GF-D8 (cell line): ENCODE data around the gene ADK.

Experiments used
- DNase-seq: peaks from one replicate; lab custom pipeline; 2025; lab: John Stamatoyannopoulos, UW

ADK gene

DNA sequence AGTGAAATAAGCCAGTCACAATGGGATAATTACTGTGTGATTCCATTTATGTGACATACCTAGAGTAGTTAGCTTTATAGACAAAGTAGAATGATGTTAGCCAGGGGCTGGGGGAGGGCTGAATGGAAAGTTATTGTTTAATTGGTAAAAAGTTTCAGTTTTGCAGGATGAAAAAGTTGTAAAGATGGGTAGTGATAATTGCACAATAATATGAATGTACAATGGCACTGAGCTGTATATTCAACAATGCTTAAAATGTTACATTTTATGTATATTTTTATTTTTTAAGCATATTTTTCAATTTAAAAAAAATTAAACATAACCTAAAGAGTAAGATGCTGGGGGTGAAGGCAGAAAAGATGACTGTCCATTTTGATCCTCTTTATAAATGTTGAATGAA, 459.3 kb downstream of the ADK start:
- DNase-seq = no peak

DNA sequence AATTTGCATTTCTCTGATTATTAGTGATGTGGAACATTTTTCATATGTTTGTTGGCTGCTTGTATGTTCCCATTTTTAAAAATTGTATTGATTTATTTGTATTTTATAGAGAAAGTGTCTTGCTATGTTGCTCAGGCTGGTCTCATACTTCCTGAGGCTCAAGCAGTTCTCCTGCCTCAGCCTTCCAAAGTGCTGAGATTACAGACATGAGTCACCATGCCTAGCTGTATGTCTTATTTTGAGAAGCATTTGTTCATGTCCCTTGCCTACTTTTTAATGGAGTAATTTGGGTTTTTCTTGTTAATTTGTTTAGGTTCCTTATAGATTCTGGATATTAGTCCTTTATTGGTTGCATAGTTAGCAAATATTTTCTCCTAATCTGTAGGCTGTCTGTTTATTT, 461.2 kb downstream of the ADK start:
- DNase-seq = no peak

DNA sequence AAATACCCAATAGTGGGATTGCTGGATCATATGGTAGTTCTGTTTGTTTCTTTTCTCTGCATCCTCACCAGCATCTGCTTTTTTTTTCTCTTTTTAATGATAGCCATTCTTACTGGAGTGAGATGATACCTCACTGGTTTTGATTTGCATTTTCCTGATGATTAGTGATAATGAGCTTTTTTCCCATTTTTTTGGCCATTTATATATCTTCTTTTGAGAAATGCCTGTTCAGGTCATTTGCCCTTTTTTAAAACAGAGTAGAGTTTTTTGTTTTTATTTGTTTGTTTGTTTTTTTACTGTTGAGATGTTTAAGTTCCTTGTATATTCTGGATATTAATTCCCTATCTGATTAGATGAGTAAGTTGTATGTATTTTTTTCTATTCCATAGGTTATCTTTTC, 469.6 kb downstream of the ADK start:
- no peak for DNase-seq

DNA sequence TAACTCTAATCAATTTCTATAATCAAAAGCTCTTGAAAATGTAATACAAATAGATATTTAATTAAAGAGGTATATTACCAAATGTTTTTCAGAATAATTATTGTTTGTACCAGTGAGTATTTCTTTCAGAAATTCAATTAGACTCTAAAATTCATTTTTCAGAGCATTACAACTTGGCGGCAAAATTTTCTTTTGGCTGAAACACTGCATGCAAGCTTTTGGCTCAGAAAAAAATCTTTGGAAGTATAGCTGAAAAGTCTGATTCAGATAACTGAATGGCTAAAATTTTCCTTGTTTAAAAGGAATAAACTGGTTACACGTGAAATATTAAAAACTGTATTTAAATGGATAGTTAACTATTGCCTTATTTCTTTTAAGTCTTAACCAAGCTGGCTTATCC, 472.8 kb downstream of the ADK start:
- DNase-seq = no peak

DNA sequence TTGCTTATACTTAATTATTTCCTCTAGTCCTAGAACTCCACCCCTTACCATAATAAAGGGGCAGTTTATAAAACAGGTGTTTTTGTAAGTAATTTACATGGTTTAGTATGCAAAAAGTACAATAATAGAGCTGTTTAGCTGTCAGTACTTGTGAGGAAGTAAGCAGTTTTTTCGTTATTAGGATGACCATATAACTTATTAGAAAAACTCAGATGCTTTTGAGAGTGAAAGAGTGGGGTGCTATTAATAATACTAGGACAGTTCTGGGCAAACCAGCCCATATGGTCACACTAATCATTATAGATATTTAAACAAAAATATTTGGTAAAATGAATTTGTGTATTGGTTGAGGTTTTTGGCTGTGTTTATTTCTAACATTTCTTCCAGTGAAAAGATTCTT, 473.5 kb downstream of the ADK start:
- no peak for DNase-seq

DNA sequence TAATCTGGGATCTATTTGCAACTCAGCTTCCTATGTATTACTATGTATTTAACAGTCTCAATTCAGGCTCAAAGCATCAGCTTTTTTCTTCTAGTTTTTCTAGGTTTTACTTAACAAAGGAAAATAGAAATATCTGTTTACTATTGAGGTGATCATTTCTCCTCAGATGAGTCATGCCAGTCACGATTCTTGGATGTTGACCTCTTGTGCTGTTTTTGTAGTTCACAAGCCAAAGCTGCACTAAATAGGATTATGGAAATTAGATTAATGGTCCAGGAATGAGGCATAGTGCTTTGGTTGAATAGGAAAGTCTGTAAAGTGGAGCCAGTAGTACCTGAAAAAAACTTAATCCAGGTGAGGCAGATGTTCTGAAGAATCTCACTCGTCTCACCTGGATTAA, 477.1 kb downstream of the ADK start:
- no peak for DNase-seq

DNA sequence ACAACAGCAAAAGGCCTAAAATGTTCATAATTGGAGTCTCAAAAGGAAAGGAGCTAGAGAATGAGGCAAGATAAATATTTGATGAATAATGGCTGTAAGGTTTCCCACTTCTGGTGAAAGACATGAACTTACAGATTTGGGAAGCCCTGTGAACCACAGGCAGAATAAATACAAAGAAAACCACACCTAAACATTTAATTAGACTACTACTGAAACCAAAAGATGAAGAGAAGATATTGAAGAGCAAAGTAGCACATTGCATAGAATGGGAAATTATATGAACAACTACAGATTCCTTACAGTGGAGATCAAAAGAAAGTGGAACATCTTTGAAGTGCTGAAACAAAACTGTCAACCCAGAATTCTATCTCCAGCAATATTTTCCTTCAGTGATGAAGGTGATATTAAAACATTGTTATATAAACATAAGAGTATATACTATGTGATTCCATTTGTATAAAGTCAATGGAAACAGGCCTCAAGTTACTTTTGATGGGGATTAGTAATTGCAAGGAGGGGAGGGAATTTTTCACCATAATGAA, 484.0 kb downstream of the ADK start:
- DNase-seq = no peak

DNA sequence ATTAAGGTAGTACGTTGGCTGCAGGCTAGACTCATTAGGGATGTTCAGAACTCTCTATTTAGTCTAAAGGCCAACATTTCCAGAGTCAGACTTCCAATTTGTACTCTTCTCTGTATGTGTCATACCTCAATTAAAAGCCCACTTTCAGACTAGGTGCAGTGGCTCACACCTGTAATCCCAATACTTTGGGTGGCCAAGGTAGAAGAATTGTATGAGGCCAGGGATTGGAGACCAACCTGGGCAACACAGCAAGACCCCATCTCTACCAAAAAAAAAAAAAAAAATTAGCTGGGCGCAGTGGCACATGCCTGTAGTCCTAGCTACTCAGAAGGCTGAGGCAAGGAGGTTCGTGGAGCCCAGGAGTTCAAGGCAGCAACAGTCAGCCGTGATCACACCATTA, 484.6 kb downstream of the ADK start:
- DNase-seq = no peak

DNA sequence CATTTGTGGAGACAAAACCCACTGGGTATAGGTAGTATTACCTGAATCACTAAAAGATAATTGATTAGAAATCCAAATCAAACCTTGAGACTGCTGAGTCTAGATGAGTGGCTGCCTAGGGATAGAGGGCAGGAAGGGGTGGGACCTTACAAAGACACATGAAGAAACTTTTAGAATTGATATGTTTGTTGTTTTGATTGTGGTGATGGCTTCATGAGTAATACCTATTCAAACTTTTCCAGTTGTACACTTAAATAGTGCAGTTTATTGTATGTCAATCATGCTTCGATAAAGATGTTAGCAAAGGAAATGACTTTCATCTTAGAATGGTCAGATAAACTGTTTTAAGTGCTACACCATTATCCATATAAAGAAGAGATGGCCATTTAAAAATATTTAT, 486.7 kb downstream of the ADK start:
- DNase-seq = no peak

DNA sequence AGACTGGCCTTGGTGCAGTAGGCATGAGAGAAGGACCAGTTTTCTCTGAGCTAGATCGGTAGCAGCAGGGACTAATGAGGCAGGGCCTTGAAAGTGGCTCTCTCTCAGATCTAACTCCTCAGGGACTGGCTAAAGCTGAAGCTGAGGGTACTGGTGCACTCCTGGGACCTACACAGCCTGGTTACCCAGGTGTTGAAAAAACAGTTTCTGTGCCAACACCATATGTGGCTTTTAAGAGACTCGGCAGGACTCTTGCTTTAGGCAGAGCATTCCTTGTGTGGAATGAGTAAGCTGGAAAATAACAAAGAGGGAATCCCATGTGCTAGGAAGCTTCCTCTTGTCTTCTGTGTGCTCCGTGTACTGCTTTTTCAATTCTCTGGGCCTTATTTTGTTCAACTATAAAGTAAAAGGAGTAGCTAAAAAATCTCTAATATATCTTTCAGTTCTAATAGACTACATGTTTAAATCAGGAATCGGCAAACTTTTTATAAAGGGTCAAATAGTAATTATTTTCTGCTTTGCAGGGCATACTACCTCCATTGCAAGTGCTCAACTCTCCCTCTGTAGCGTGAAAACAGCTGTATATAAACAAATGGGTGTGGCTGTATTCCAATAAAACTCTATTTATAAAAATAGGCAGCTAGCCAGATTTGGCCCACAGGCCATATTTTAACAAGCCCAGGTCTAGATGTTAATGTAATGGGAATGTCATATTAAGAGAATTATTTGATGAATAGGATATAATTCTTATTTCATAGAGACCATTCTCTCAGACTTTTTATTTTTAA, 489.3 kb downstream of the ADK start:
- no peak for DNase-seq

DNA sequence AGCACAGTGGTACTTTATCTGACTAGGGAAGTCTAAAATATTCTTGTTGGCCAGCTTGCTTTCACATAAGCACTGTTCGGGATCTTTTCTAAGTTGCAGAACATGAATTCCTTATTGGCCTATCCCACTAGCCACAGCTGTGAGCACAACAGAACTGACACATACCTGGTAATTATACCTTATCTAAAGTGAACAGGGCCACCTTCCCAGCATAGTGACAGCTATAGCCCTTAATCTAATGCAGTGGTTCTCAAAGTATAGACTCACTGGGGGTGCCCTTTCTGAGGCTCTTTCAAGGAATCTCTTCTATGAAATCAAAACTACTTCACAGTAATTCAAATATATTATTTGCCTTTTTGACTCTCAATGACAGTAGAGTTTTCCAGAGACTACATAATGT, 490.6 kb downstream of the ADK start:
- no peak for DNase-seq

DNA sequence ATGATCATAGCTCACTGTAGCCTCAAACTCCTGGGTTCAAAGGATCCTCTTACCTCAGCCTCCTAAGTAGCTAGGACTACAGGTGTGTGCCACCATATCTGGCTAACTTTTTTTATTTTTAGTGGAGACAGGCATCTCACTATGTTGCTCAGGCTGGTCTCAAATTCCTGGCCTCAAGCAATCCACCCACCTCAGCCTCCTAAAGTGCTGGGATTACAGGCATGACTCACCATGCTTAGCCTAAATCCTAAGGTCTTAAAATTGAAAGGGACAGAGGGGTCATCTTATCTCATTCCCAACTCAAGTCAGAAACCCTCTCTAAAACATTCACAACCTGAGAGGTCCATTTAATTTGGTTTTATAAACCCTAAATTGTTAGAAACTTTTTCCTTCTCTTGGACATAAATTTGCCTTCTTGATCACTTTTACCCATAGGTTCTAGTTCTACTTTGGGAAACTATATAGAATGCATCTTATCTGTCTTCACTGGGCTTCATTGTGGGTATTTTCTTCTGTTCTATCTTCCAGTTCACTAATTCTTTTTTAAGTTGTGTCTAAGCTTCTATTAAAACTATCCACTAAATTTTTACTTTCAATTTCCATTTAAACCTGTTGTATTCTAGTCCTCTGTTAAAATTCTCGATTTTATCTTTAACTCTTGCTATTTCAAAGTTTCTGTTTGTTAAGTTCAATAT, 492.0 kb downstream of the ADK start:
- DNase-seq = no peak

DNA sequence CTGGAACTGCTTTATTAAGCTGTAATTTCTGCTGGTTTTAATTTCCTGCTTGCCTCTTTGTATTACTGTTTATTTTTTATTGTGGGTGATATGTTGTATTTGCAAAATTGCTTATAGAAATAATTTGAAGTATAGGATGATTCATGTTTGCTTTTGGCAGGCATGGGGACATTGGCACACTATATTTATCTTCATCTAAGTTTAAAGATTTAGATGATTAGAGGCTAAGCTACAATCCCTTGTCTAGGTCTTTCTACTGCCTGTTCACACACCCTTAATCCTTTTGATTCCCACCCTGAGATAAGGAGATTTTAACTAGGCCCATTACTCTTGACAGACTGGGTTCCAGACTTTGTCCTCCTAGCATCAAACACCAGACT, 492.6 kb downstream of the ADK start:
- no peak for DNase-seq

DNA sequence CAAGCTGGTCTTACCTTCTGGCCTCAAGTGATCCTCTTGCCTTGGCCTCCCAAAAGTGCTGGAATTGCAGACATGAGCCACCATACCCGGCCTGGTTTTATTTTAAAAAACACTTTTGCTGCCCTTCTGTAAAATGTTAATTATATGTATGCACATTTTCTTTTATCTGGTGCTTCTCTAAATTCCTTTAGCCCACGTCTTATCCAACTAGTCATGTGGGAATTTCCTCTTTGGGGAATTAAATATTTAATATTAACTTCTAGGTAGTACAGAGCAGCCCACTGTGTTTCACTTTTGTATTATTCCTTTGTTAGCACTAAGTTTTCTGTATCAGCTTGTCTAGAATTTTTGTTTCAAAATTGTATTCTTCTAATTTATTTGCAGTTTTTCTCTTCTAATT, 493.7 kb downstream of the ADK start:
- DNase-seq = no peak

DNA sequence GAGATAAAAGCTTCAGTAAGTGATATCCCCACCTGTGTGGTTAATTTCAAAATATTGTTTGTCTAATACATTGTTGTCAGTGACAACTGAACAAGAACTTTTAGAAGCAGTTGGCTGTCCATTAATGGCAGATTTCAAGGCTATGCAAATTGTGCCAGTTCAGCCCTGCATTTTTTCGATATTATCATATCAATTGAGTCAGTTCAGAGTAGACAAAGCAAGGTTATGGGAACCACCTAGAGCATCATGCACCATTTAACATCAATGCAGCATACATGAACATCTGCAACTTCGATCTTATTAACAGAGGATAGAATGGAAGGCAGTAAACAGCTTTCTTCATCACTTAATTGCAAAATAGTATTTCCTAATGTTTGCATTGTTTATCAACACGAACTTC, 494.7 kb downstream of the ADK start:
- no peak for DNase-seq

DNA sequence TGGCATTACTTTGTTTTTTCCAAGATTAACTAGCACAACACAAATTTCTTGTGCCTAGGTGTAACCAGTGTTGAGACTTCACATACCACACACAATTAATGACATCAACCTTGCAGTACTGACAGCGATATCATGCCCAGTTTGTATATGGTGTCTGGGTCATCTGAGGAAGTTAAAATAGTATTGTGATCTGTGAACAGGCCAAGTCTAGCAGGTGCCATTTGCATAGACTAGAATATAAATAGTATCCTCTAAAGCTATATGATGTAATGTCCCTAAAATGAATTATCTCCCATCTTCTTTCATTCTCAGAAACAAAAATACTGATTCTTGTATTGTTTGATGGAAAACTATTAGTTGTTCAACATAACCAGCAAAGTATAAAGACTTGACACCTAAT, 499.6 kb downstream of the ADK start:
- no peak for DNase-seq

DNA sequence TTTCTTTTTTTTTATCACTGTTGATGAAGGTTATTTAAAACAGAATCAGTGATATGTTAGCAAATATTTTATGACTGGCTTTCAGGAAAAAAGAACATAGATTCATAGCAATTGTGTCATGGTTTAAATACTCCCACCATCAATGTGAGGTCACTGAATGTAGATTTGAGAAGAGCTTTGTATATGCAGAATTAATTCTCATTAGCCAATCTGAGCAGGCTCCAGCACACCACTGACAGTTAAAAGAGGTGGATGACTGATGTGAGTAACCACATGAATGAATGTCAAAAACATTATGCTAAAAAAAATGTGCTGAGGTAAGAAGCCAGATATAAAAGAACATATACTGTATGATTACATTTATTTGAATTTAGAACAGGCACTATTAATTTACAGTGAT, 500.5 kb downstream of the ADK start:
- DNase-seq = no peak

DNA sequence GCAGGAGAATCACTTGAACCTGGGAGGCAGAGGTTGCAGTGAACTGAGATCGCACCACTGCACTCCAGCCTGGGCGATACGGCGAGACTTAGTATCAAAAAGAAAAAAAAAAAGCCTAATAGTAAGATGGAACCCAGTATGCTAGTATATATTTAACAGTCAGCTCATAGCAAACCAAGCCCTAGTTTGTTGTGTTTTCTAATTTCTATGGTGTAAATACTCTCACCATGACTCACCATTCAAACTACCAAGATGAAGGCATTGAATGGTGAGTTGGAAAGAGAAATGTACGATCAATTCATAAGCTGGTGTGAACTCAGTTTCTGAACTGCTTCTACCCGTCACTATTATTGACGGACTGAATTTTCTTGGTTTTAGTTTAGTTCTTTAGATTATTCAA, 501.6 kb downstream of the ADK start:
- no peak for DNase-seq

DNA sequence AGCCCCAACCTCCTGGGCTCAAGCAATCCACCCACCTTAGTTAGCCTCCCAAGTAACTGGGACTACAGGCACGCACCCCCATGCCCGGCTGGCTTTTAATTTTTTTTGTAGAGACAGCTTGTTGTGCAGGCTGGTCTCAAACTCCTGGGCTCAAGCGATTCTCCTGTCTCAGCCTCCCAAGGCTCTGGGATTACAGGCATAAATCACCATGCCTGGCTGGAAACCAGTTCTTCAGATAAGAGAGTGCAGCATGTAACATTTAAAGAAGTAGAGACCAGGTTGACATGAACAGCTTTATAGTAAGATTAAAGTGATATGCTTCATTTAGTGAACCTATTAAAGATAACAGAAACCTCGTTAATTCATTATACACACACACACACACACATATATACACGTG, 507.5 kb downstream of the ADK start:
- DNase-seq = no peak

DNA sequence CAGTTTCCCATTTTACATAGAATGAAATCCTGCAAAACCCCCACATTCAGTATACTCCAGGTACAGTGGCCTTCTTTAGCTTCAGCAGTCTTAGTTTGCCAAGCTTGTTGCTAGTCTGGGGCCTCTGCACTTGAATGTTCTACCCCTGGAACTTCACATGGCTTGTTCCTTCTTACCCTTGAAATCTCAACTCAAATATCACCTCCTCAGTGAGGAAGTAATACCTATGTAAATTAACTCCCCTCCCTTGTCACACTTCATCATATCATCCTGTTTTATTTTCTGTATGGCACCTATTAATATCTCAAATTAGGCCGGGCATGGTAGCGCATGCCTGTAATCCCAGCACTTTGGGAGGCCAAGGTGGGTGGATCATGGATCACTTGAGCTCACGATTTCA, 511.6 kb downstream of the ADK start:
- DNase-seq = no peak

DNA sequence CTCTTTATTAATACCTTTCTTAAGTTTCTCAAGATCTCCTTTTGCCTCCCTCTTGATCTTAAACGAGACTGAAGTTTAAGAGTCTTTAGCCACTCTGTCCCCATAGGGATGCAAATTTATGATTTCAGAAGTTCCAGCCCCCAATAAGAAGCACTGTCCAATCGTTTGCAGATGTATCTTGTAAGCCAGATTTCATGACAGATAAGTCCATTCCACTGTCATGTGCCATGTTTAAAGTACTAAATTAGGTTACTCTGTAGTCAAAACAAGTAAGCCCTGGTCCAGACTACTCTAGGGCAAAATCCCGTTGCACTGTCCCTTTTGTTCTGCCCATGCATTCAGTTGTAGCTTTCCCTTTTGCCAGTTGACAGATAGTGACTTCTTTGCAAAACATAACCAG, 518.2 kb downstream of the ADK start:
- no peak for DNase-seq

DNA sequence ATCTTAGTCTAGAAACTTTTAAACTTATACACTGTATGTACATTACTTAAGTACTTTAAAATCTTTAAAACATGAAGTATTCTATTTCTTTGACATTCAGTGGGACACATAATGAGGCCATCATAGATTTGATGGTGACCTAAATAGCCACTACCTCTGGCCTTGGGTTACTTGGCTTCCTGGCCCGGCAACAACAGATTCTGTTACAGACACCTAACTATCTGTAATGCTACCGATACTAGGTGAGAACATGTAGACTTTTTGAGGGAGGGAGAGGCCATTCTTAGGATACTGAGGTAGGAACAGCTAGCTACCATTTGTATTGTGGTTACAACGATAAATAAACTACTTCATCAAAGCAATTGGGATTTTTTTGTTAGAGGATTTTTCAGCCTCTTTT, 520.7 kb downstream of the ADK start:
- DNase-seq = no peak

DNA sequence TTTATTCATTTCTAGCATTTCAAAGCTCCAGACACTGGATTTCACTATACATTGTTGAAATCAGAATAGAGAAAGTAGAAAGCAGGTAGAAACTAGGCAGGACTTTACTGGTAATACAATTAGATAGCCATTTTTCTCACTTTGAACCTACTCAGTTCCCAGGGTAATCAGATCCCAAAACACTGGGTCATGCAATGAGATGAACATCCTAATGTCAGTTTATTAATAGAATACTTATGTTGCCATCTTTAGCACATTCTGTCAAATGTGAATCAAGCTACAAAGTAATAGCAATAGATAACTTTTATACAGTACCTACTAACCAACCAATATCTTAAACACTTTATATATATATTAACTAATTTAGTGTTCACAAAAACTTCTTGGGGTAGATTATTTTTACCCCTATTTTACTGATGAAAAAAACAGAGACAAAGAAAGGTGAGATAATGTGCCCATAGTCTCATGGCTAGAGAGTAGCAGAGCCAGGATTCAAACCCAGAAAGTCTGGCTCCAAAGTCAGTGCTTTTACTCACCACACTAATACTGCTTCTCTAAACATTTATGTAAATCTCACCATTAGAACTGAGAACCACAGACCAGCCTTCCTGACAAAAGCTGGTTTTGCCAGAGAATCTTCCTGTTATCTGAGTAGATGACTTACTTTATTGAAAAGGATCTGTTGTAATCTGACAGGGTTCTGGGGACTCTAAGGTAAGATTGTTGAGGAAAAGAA, 521.6 kb downstream of the ADK start:
- no peak for DNase-seq
